Adrenal gland (tissue), 5 donors: ENCODE results near the gene IFT88.

Source experiments
- CTCF ChIP-seq, 6 experiments: fragments of 450-650 bp in 4 of 6; fragments of 200-600 bp in 2 of 6; sonication (generic) in 1 of 6; IDR thresholded peaks; 1 replicate in 5 of 6; 2 replicates in 1 of 6; pipeline versions ENCODE4 v1.5.1 to v1.8.0; 2016 to 2021; ENCODE audit warnings: antibody characterized with exemption in 6 of 6, mild to moderate bottlenecking in 2 of 6, moderate library complexity in 1 of 6
- POLR2A ChIP-seq, 2 donors: fragments of 450-650 bp; IDR thresholded peaks; one replicate each; pipeline ENCODE4 v1.6.1; 2017; ENCODE audit warnings: antibody characterized with exemption in 2 of 2, mild to moderate bottlenecking in 2 of 2, moderate library complexity in 1 of 2
- donor health status: DM: no; HTN: no; CAD: no.

DNA sequence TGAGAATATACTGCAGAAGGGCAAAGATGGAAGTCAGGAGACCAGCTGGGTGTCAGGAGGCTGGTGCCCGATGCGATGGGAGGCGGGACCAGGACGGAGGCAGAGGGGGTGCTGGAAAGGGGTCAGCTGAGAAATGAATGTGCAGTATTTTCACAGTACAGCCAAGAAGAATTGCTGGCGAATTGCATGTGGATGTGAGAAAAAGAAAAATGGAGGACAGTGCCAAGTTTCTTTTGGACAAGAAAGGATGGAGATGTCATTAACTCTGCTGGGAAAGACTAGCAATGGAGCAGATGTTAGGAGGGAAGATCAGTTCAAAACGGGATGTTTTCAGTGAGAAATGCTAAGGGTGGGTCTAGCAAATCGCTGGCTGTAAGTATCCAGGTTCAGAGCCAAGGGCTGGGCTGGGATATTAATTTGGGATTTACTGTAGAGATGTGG is 48.3 kb upstream of the IFT88 start:
- no peak for TF ChIP-seq CTCF (IDR thresholded peaks at IDR 0.05)
- TF ChIP-seq POLR2A (IDR thresholded peaks at IDR 0.05) = no peak
